GM18868 (cell line): Measurements from ENCODE around the gene MRTFB.
A peak's percentile ranks its signal among the peaks of the same experiment; 100 is the strongest.

Experiments
- ATAC-seq: cut with Tn5 transposase; IDR thresholded peaks from one replicate; pipeline ENCODE4 v1.9.1; 2021; ENCODE audit warnings: mild to moderate bottlenecking, moderate library complexity; ENCODE audit not compliant: unreplicated experiment

The MRTFB gene

GRCh38 chr16:14306485-14307058 lies 235.5 kb downstream of the MRTFB start:
- ATAC-seq: no peak

- ATAC-seq: no peak
Measured at GRCh38 chr16:14307059-14307526, 236.0 kb downstream of the MRTFB start.

- ATAC-seq: no peak
Measured at GRCh38 chr16:14307527-14308367, 236.6 kb downstream of the MRTFB start.

- no peak for ATAC-seq
Measured at GRCh38 chr16:14308368-14308723, 237.2 kb downstream of the MRTFB start.

GRCh38 chr16:14309001-14309886 lies 238.1 kb downstream of the MRTFB start:
- ATAC-seq: no peak

GRCh38 chr16:14309906-14310305 lies 238.8 kb downstream of the MRTFB start:
- ATAC-seq: no peak

- peak; percentile 68 for ATAC-seq
Measured at GRCh38 chr16:14310519-14310991, 239.4 kb downstream of the MRTFB start.

- ATAC-seq: no peak
Measured at GRCh38 chr16:14314116-14314515, 243.0 kb downstream of the MRTFB start.

- no peak for ATAC-seq
Measured at GRCh38 chr16:14315683-14316320, 244.7 kb downstream of the MRTFB start.
